ENCODE data around the gene LSM7. TPM values are rescaled to one million over a fixed set of nuclear protein-coding genes. Genes with fewer than 3 reads are reported as not detected.

The LSM7 gene
- total and polyA plus RNA-seq, 2 experiments from 2014 or later = 299 to 409 TPM

DNA sequence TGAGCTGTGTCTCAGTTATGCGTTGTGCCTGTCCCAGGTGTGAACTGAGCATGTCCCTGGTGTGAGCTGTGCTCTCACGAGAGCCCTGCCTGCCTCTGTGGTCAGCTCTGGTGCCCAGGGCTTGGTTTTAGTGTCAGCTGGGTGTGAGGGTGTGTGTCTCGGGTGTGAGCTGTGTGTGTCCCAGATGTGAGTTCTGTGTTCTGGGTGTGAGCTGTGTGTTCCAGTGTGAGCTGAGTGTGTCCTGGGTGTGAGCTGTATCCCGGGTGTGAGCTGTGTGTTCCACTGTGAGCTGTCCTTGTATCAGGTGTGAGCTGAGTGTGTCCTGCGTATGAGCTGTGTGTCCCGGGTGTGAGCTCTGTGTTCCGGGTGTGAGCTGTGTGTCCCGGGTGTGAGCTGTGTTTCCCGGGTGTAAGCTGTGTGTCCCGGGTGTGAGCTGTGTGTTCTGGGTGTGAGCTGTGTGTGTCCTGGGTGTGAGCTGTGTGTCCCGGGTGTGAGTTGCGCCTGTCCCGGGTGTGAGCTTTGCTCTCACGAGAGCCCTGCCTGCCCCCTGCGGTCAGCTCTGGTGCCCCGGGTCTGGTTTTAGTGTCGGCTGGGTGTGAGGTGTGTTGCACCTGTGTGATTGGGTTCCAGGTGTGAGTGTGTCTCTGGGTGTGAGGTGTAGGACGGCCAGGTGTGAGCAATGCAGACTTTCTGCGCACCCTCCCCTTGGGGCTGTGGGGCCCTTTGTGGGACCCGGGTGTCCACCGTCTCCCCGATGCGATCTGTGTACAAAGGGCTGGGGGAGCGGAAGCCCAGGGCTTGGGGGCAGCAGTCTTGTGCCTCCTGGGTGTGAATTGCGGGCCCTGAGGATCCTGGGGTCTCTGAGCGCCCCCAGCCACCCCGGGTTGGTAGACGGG lies 39.3 kb downstream of the LSM7 start:
- H3K79me2 ChIP-seq (replicated peaks; ENCODE audit: insufficient read depth) = no peaks in the 10 kb centered on the region
- Mint-ChIP-seq H3K27me3 (ENCODE audit: insufficient read depth, low read depth, poor library complexity) (peaks cover 64% of the 10 kb centered on the region), H3K27ac (no peak overlapping the region), H3K4me1 (peaks cover 11% of the 10 kb centered on the region), H3K36me3 (ENCODE audit: low read depth) (no peaks in the 10 kb centered on the region; the same call in 2 of the 3 replicates), H3K4me3 (peak overlapping the region; percentile 70), H3K9me3 (peaks cover 4% of the 10 kb centered on the region; the same call in 1 of the 3 replicates)
- H3K27me3 ChIP-seq (ENCODE audit: insufficient read depth) = peaks cover 64% of the 10 kb centered on the region
- peak overlapping the region; percentile 91; the same call in 1 of the 2 replicates for H3K4me2 ChIP-seq
- H2AFZ ChIP-seq = no peak overlapping the region
- H4K20me1 ChIP-seq (replicated peaks; ENCODE audit: insufficient read depth) = 0 out of 2 replicates have a peak, but pooled peaks cover 2% of the 10 kb centered on the region
- no peaks in the 10 kb centered on the region for H3K36me3 ChIP-seq (ENCODE audit: insufficient read depth)
- no peak overlapping the region for H3K27ac ChIP-seq (ENCODE audit: low read depth)
- no peaks in the 10 kb centered on the region for H3K9me2 ChIP-seq (ENCODE audit: insufficient read depth)
- TF ChIP-seq, protein P1, sequence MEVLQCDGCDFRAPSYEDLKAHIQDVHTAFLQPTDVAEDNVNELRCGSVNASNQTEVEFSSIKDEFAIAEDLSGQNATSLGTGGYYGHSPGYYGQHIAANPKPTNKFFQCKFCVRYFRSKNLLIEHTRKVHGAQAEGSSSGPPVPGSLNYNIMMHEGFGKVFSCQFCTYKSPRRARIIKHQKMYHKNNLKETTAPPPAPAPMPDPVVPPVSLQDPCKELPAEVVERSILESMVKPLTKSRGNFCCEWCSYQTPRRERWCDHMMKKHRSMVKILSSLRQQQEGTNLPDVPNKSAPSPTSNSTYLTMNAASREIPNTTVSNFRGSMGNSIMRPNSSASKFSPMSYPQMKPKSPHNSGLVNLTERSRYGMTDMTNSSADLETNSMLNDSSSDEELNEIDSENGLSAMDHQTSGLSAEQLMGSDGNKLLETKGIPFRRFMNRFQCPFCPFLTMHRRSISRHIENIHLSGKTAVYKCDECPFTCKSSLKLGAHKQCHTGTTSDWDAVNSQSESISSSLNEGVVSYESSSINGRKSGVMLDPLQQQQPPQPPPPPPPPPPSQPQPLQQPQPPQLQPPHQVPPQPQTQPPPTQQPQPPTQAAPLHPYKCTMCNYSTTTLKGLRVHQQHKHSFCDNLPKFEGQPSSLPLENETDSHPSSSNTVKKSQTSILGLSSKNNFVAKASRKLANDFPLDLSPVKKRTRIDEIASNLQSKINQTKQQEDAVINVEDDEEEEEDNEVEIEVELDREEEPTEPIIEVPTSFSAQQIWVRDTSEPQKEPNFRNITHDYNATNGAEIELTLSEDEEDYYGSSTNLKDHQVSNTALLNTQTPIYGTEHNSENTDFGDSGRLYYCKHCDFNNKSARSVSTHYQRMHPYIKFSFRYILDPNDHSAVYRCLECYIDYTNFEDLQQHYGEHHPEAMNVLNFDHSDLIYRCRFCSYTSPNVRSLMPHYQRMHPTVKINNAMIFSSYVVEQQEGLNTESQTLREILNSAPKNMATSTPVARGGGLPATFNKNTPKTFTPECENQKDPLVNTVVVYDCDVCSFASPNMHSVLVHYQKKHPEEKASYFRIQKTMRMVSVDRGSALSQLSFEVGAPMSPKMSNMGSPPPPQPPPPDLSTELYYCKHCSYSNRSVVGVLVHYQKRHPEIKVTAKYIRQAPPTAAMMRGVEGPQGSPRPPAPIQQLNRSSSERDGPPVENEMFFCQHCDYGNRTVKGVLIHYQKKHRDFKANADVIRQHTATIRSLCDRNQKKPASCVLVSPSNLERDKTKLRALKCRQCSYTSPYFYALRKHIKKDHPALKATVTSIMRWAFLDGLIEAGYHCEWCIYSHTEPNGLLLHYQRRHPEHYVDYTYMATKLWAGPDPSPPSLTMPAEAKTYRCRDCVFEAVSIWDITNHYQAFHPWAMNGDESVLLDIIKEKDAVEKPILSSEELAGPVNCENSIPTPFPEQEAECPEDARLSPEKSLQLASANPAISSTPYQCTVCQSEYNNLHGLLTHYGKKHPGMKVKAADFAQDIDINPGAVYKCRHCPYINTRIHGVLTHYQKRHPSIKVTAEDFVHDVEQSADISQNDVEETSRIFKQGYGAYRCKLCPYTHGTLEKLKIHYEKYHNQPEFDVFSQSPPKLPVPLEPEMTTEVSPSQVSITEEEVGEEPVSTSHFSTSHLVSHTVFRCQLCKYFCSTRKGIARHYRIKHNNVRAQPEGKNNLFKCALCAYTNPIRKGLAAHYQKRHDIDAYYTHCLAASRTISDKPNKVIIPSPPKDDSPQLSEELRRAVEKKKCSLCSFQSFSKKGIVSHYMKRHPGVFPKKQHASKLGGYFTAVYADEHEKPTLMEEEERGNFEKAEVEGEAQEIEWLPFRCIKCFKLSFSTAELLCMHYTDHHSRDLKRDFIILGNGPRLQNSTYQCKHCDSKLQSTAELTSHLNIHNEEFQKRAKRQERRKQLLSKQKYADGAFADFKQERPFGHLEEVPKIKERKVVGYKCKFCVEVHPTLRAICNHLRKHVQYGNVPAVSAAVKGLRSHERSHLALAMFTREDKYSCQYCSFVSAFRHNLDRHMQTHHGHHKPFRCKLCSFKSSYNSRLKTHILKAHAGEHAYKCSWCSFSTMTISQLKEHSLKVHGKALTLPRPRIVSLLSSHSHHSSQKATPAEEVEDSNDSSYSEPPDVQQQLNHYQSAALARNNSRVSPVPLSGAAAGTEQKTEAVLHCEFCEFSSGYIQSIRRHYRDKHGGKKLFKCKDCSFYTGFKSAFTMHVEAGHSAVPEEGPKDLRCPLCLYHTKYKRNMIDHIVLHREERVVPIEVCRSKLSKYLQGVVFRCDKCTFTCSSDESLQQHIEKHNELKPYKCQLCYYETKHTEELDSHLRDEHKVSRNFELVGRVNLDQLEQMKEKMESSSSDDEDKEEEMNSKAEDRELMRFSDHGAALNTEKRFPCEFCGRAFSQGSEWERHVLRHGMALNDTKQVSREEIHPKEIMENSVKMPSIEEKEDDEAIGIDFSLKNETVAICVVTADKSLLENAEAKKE (CRISPR knock-in tag; IDR thresholded peaks at IDR 0.05) = no peak
- TF ChIP-seq EZH2phosphoT487 (IDR thresholded peaks at IDR 0.05; ENCODE audit: unreplicated experiment) (no peak), ZNF331 (CRISPR knock-in tag; IDR thresholded peaks at IDR 0.05; ENCODE audit: low read depth) (no peak), EZH2 (IDR thresholded peaks at IDR 0.05; ENCODE audit: low read depth, unreplicated experiment) (no peak), NANOG (IDR thresholded peaks at IDR 0.05; ENCODE audit: borderline replicate concordance) (no peak), CTCF (conservative IDR thresholded peaks at IDR 0.05; ENCODE audit: low read depth in 2 of 2) (no peak), ETS1 (IDR thresholded peaks at IDR 0.05) (no peak), CREB1 (CRISPR knock-in tag; IDR thresholded peaks at IDR 0.05; ENCODE audit: low read depth) (no peak)
- TF ChIP-seq, protein P2, sequence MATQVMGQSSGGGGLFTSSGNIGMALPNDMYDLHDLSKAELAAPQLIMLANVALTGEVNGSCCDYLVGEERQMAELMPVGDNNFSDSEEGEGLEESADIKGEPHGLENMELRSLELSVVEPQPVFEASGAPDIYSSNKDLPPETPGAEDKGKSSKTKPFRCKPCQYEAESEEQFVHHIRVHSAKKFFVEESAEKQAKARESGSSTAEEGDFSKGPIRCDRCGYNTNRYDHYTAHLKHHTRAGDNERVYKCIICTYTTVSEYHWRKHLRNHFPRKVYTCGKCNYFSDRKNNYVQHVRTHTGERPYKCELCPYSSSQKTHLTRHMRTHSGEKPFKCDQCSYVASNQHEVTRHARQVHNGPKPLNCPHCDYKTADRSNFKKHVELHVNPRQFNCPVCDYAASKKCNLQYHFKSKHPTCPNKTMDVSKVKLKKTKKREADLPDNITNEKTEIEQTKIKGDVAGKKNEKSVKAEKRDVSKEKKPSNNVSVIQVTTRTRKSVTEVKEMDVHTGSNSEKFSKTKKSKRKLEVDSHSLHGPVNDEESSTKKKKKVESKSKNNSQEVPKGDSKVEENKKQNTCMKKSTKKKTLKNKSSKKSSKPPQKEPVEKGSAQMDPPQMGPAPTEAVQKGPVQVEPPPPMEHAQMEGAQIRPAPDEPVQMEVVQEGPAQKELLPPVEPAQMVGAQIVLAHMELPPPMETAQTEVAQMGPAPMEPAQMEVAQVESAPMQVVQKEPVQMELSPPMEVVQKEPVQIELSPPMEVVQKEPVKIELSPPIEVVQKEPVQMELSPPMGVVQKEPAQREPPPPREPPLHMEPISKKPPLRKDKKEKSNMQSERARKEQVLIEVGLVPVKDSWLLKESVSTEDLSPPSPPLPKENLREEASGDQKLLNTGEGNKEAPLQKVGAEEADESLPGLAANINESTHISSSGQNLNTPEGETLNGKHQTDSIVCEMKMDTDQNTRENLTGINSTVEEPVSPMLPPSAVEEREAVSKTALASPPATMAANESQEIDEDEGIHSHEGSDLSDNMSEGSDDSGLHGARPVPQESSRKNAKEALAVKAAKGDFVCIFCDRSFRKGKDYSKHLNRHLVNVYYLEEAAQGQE (IDR thresholded peaks at IDR 0.05; ENCODE audit: unreplicated experiment) = no peak
- peak overlapping the region; percentile 59 for H3K4me3 ChIP-seq
- ATAC-seq (no peak), DNase-seq (ENCODE audit: low spot score) (peak; percentile 1)
- no peaks in the 10 kb centered on the region for H3K4me1 ChIP-seq (ENCODE audit: insufficient read depth)
- peaks cover 12% of the 10 kb centered on the region; the same call in 1 of the 2 replicates for H3F3A ChIP-seq (replicated peaks; ENCODE audit: low read depth)

All from GM23338 (cell line).